Lower leg skin (tissue), 3 donors: ENCODE measurements around the gene LGALS7.

Source experiments
- CTCF ChIP-seq, 3 donors: fragments of 450-650 bp; IDR thresholded peaks; one replicate each; pipeline ENCODE4 v1.5.1; 2016; ENCODE audit warnings: antibody characterized with exemption in 3 of 3, mild to moderate bottlenecking in 3 of 3, moderate library complexity in 2 of 3
- POLR2A ChIP-seq, 2 donors: fragments of 450-650 bp; IDR thresholded peaks; one replicate each; pipeline ENCODE4 v1.6.1; 2016 to 2017; ENCODE audit warnings: antibody characterized with exemption in 2 of 2, mild to moderate bottlenecking in 1 of 2, moderate library complexity in 1 of 2

GRCh38 chr19:38812009-38812840 lies 38.9 kb upstream of the LGALS7 start:
- TF ChIP-seq CTCF (IDR thresholded peaks at IDR 0.05) = no peak
- no peak for TF ChIP-seq POLR2A (IDR thresholded peaks at IDR 0.05)
